Astrocyte (in vitro differentiated cells and primary cell): Measurements from ENCODE around the gene ATF6B. TPM values are rescaled to one million over a fixed set of nuclear protein-coding genes. Genes with fewer than 3 reads are reported as not detected.

ENCODE experiments used
- DNase-seq: peaks from one replicate; pipeline ENCODE4 v3.0.0-alpha.2; 2010; ENCODE audit warnings: low read depth
- FAIRE-seq: peaks from 2 replicates; lab custom pipeline; 2011; peaks lifted over from hg19 to GRCh38; lab: Jason Lieb, UNC
- H2AFZ ChIP-seq: 2 replicates; pipeline ENCODE4 v1.6.0; 2012; ENCODE audit warnings: low read depth, low read length, inconsistent platforms
- H3K27ac ChIP-seq: 2 replicates; pipeline ENCODE4 v1.5.1; 2011; ENCODE audit warnings: low read depth, low read length, inconsistent platforms
- H3K27me3 ChIP-seq: 2 replicates; pipeline ENCODE4 v1.6.0; 2011; ENCODE audit warnings: low read length, inconsistent platforms; ENCODE audit not compliant: insufficient read depth
- H3K36me3 ChIP-seq: 2 replicates; pipeline ENCODE4 v1.5.1; 2011; ENCODE audit warnings: low read length, inconsistent platforms; ENCODE audit not compliant: insufficient read depth
- H3K4me1 ChIP-seq: 2 replicates; pipeline ENCODE4 v1.5.1; 2011; ENCODE audit warnings: low read length, inconsistent platforms; ENCODE audit not compliant: insufficient read depth
- H3K4me2 ChIP-seq: 2 replicates; pipeline ENCODE4 v1.6.0; 2012; ENCODE audit warnings: low read length, inconsistent platforms
- H3K4me3 ChIP-seq: 2 replicates; pipeline ENCODE4 v1.5.1; 2011; ENCODE audit warnings: low read depth, mild to moderate bottlenecking, low read length, inconsistent platforms; ENCODE audit not compliant: insufficient read depth
- H3K79me2 ChIP-seq: 2 replicates; pipeline ENCODE4 v1.6.0; 2012; ENCODE audit warnings: mild to moderate bottlenecking, low read length, inconsistent platforms; ENCODE audit not compliant: insufficient read depth
- H3K9ac ChIP-seq: 2 replicates; pipeline ENCODE4 v1.6.0; 2012; ENCODE audit warnings: mild to moderate bottlenecking, low read length, inconsistent platforms
- H3K9me3 ChIP-seq: 2 replicates; pipeline ENCODE4 v1.5.1; 2012; ENCODE audit warnings: low read depth, mild to moderate bottlenecking, low read length, inconsistent platforms; ENCODE audit not compliant: insufficient read depth
- H4K20me1 ChIP-seq: 2 replicates; pipeline ENCODE4 v1.6.0; 2012; ENCODE audit warnings: low read length, inconsistent platforms; ENCODE audit not compliant: insufficient read depth
- H3K27ac Mint-ChIP-seq: one replicate; pipeline ENCODE4 v1.8.0; 2021; ENCODE audit warnings: mild to moderate bottlenecking, mixed read lengths; ENCODE audit not compliant: unreplicated experiment
- H3K27me3 Mint-ChIP-seq: one replicate; pipeline ENCODE4 v1.8.0; 2021; ENCODE audit warnings: low read depth, mixed read lengths; ENCODE audit not compliant: unreplicated experiment
- H3K36me3 Mint-ChIP-seq: one replicate; pipeline ENCODE4 v1.8.0; 2021; ENCODE audit warnings: low read depth, mixed read lengths; ENCODE audit not compliant: unreplicated experiment
- H3K4me1 Mint-ChIP-seq: one replicate; pipeline ENCODE4 v1.8.0; 2021; ENCODE audit warnings: low read depth, mixed read lengths; ENCODE audit not compliant: unreplicated experiment
- H3K4me3 Mint-ChIP-seq: one replicate; pipeline ENCODE4 v1.8.0; 2021; ENCODE audit warnings: mild to moderate bottlenecking, moderate library complexity, mixed read lengths; ENCODE audit not compliant: unreplicated experiment
- H3K9me3 Mint-ChIP-seq: one replicate; pipeline ENCODE4 v1.8.0; 2021; ENCODE audit warnings: mild to moderate bottlenecking, mixed read lengths; ENCODE audit not compliant: unreplicated experiment
- EZH2 ChIP-seq: IDR thresholded peaks from 2 replicates; pipeline ENCODE4 v1.6.1; 2012; ENCODE audit warnings: mild to moderate bottlenecking, low read length, inconsistent platforms; ENCODE audit not compliant: insufficient read depth
- total RNA-seq: library from RNA; stranded (reverse); gene quantifications from 2 replicates; pipeline ENCODE4 v1.2.1, GENCODE V29; 2021
- TF ChIP-seq, protein P1 (sequence below): IDR thresholded peaks from 2 replicates; pipeline ENCODE4 v1.5.1; 2011; ENCODE audit warnings: low read depth, mild to moderate bottlenecking, inconsistent platforms, low read length, moderate library complexity; ENCODE audit not compliant: insufficient read depth

ATF6B gene
- total RNA-seq, 1 donor from 2014 or later = 68.7 TPM

GRCh38 chr6:32163559-32164258, 35.7 kb upstream of the ATF6B start:
- DNase-seq (no peak), FAIRE-seq (no peak)
- Histone ChIP-seq H3K9me3 (no peaks in the 10 kb centered on the region), H3K79me2 (no peaks in the 10 kb centered on the region), H3K36me3 (no peaks in the 10 kb centered on the region), H3K27ac (no peak overlapping the region), H3K4me1 (peaks cover 3% of the 10 kb centered on the region), H3K9ac (no peak overlapping the region), H2AFZ (no peak overlapping the region), H3K4me3 (no peak overlapping the region), H3K27me3 (no peaks in the 10 kb centered on the region), H3K4me2 (no peak overlapping the region), H4K20me1 (no peaks in the 10 kb centered on the region)
- H3K4me1 Mint-ChIP-seq = peaks cover 11% of the 10 kb centered on the region
- H3K9me3 Mint-ChIP-seq = peaks cover 2% of the 10 kb centered on the region
- H3K27me3 Mint-ChIP-seq = no peaks in the 10 kb centered on the region
- H3K4me3 Mint-ChIP-seq = no peak overlapping the region
- H3K36me3 Mint-ChIP-seq = peaks cover 23% of the 10 kb centered on the region
- no peak for TF ChIP-seq EZH2
- TF ChIP-seq, protein P1, sequence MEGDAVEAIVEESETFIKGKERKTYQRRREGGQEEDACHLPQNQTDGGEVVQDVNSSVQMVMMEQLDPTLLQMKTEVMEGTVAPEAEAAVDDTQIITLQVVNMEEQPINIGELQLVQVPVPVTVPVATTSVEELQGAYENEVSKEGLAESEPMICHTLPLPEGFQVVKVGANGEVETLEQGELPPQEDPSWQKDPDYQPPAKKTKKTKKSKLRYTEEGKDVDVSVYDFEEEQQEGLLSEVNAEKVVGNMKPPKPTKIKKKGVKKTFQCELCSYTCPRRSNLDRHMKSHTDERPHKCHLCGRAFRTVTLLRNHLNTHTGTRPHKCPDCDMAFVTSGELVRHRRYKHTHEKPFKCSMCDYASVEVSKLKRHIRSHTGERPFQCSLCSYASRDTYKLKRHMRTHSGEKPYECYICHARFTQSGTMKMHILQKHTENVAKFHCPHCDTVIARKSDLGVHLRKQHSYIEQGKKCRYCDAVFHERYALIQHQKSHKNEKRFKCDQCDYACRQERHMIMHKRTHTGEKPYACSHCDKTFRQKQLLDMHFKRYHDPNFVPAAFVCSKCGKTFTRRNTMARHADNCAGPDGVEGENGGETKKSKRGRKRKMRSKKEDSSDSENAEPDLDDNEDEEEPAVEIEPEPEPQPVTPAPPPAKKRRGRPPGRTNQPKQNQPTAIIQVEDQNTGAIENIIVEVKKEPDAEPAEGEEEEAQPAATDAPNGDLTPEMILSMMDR = no peak
- no peak overlapping the region for H3K27ac Mint-ChIP-seq

- Mint-ChIP-seq H3K36me3 (peaks cover 16% of the 10 kb centered on the region), H3K27ac (no peak overlapping the region), H3K4me1 (peaks cover 11% of the 10 kb centered on the region), H3K4me3 (no peak overlapping the region), H3K27me3 (no peaks in the 10 kb centered on the region), H3K9me3 (no peaks in the 10 kb centered on the region)
- Histone ChIP-seq H3K79me2 (peaks cover 17% of the 10 kb centered on the region), H4K20me1 (peaks cover 9% of the 10 kb centered on the region), H3K27me3 (no peaks in the 10 kb centered on the region), H3K9ac (no peak overlapping the region), H3K9me3 (no peaks in the 10 kb centered on the region), H3K27ac (no peak overlapping the region), H3K4me2 (no peak overlapping the region), H2AFZ (no peak overlapping the region), H3K4me1 (peaks cover 12% of the 10 kb centered on the region), H3K36me3 (peaks cover 11% of the 10 kb centered on the region), H3K4me3 (no peak overlapping the region)
- TF ChIP-seq, protein P1 = no peak
- no peak for TF ChIP-seq EZH2
- DNase-seq = no peak
- no peak for FAIRE-seq
These were observed 30.0 kb upstream of the ATF6B start for GRCh38 chr6:32158052-32158451.

DNA sequence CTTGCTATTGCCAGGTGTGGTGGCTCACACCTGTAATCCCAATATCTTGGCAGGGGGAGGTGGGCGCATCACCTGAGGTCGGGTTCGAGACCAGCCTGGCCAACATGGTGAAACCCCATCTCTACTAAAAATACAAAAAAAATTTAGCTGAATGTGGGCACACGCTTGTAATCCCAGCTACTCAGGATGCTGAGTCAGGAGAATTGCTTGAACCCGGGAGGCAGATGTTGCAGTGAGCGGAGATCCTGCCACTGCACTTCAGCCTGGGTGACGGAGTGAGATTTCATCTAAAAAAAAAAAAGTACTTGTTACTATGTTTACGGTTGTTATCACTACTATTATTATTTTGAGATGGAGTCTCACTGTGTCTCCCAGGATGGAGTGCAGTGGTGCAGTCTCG, 28.8 kb upstream of the ATF6B start:
- H3K4me1 ChIP-seq = peaks cover 24% of the 10 kb centered on the region
- TF ChIP-seq, protein P1 = no peak
- no peak for TF ChIP-seq EZH2
- H3K27me3 Mint-ChIP-seq = no peaks in the 10 kb centered on the region

More for the DNA sequence above, 28.8 kb upstream of the ATF6B start:
- Mint-ChIP-seq H3K36me3 (peaks cover 12% of the 10 kb centered on the region), H3K9me3 (no peaks in the 10 kb centered on the region), H3K4me1 (peaks cover 19% of the 10 kb centered on the region), H3K4me3 (no peak overlapping the region), H3K27ac (no peak overlapping the region)
- H3K9me3 ChIP-seq = no peaks in the 10 kb centered on the region
- H3K27me3 ChIP-seq = no peaks in the 10 kb centered on the region
- FAIRE-seq (no peak), DNase-seq (no peak)
- no peak overlapping the region for H3K4me3 ChIP-seq
- peaks cover 9% of the 10 kb centered on the region for H4K20me1 ChIP-seq
- no peak overlapping the region for H3K4me2 ChIP-seq
- H3K36me3 ChIP-seq = peaks cover 11% of the 10 kb centered on the region
- no peak overlapping the region for H2AFZ ChIP-seq
- H3K9ac ChIP-seq = no peak overlapping the region
- H3K27ac ChIP-seq = no peak overlapping the region
- peaks cover 17% of the 10 kb centered on the region for H3K79me2 ChIP-seq
